ENCODE results near the gene PSG5.
"Not testable (repeated sequence)": the region's sequence is repeated elsewhere in the genome, so short reads cannot be mapped to it uniquely, and the experiment has no call there.

The PSG5 gene

GRCh38 chr19:43181869-43182771 lies 4.2 kb downstream of the PSG5 start:
- DNase-seq: not testable (repeated sequence)

GRCh38 chr19:43179569-43180147 lies 6.7 kb downstream of the PSG5 start:
- DNase-seq: not testable (repeated sequence)

GRCh38 chr19:43178577-43178976 lies 7.8 kb downstream of the PSG5 start:
- DNase-seq: not testable (repeated sequence)

- not testable (repeated sequence) for DNase-seq
Observed at GRCh38 chr19:43165906-43166305, 20.4 kb downstream of the PSG5 start.

- DNase-seq: not testable (repeated sequence)
Observed at GRCh38 chr19:43163135-43163534, 23.2 kb downstream of the PSG5 start.

- not testable (repeated sequence) for DNase-seq
Observed at GRCh38 chr19:43162261-43162660, 24.1 kb downstream of the PSG5 start.

- no peak for DNase-seq
Observed at GRCh38 chr19:43152214-43152613, 34.1 kb downstream of the PSG5 start.

- not testable (repeated sequence) for DNase-seq
Observed at GRCh38 chr19:43149788-43150187, 36.5 kb downstream of the PSG5 start.

- no peak for DNase-seq
Observed at GRCh38 chr19:43148233-43148632, 38.1 kb downstream of the PSG5 start.

- DNase-seq: not testable (repeated sequence)
Observed at GRCh38 chr19:43141763-43142162, 44.6 kb downstream of the PSG5 start.

GRCh38 chr19:43132696-43133095 lies 53.6 kb downstream of the PSG5 start:
- no peak for DNase-seq

GRCh38 chr19:43131281-43131842 lies 55.0 kb downstream of the PSG5 start:
- not testable (repeated sequence) for DNase-seq

- DNase-seq: not testable (repeated sequence)
Observed at GRCh38 chr19:43129197-43129596, 57.1 kb downstream of the PSG5 start.

- DNase-seq: not testable (repeated sequence)
Observed at GRCh38 chr19:43127336-43127735, 59.0 kb downstream of the PSG5 start.

GRCh38 chr19:43126720-43127119 lies 59.6 kb downstream of the PSG5 start:
- DNase-seq: no peak

- no peak for DNase-seq
Observed at GRCh38 chr19:43124360-43124759, 62.0 kb downstream of the PSG5 start.

- DNase-seq: not testable (repeated sequence)
Observed at GRCh38 chr19:43120433-43121026, 65.8 kb downstream of the PSG5 start.

- DNase-seq: not testable (repeated sequence)
Observed at GRCh38 chr19:43119526-43119925, 66.8 kb downstream of the PSG5 start.
